Measurements from ENCODE around the gene ACR.

The ACR gene

GRCh38 chr22:50702821-50703725 lies 34.9 kb upstream of the ACR start:
- DNase-seq (ENCODE audit: low read depth, low spot score), result no peak

GRCh38 chr22:50703726-50704509 lies 34.1 kb upstream of the ACR start:
- DNase-seq (ENCODE audit: low read depth, low spot score), result no peak

DNA sequence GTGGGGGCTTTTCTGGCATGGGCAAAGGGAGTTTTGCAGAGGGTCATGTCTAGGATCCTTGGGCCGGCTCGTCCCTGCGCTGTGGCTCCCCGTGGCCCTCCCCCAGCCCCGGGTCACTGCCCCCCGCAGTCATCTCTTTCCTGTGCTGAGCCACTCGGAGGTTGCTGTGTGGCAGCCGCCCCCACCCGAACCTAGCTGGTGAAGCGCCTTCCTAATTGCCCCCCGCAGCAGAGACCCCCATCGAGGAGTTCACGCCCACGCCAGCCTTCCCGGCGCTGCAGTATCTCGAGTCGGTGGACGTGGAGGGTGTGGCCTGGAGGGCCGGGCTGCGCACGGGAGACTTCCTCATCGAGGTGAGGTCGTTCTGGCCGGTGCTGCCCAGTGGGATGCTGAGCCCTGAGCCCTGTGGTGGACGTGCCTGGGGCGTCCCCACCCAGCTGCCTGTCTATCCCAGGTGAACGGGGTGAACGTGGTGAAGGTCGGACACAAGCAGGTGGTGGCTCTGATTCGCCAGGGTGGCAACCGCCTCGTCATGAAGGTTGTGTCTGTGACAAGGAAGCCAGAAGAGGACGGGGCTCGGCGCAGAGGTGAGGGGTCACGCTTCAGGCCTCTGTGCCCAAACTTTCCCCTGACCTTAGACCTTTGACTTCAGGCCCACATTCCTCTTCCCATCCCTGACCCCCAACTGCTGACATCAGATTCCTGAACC lies 33.3 kb upstream of the ACR start:
- DNase-seq (ENCODE audit: low read depth, low spot score), result no peak

DNA sequence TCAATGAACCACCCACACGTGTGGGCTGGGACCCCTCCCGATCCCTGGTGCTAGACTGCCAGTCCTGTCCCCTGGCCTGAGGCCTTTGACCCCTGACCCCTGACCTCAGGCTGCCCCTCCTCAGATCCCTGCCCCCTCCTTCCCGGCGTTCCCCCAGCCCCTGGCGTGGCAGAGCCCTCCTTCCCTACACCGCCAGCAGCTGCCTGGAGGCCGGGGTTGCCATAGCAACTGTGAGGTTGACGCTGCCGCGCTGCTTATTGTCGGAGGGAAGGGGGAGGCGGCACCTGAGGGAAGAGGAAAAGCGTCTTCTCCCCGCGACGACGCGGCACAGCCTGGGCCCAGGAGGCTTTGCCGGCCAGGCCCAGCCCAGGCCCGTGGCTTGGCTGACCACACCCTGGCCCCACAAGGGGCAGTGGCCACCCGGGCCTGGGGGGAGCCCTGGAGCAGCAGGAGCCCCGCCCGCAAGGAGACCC lies 32.7 kb upstream of the ACR start:
- no peak for DNase-seq (ENCODE audit: low read depth, low spot score)

DNA sequence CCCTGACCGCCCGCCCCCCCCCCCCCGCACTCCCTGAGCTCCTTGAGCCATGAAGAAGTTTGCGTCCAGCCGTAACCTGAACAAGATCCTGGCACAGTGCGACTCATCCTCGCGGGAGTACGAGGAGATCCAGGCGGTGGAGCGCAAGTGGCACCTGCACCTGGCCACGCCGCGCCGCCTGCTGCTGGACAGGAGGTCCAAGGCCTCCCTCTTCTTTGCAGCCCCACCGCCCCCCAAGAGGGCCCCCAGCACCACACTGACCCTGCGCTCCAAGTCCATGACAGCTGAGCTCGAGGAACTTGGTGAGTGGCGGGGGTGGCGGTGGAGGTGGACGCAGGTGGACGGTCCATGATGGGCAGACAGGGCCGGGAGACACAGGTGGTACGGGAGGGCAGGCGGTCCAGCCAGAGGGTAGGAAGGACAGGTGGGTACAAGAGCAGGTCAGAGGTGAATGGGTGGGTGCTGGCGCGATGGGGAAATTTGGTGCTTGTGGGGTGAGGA lies 32.1 kb upstream of the ACR start:
- no peak for DNase-seq (ENCODE audit: low read depth, low spot score)

DNA sequence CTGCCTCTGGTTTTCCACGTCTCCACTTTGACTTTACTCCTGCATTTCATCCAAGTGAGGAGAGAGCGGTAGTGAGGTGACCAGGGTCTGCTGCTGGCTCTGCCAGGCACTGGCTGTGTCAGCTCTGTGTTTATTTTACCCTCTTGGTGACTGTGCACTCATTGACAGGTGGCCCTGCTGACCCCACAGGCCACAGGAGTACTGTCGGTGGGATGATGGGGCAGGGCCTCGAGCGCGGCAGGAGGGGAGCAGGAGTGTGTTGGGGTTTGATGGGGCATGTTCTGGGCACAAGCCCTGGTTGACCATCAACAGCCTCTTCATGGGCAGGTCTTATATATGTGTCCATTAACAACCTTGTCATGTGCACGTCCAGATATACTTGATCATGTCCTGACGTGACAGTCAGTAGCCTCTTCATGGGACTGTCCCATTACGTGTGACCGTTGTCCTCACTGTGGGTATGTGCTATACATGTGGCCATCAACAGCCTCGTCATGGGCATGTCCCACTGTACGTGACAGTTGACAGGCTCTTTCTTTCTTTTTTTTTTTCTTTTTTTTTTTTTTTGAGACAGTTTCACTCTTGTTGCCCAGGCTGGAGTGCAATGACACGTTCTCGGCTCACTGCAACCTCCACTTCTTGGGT lies 31.4 kb upstream of the ACR start:
- no peak for DNase-seq (ENCODE audit: low read depth, low spot score)

DNA sequence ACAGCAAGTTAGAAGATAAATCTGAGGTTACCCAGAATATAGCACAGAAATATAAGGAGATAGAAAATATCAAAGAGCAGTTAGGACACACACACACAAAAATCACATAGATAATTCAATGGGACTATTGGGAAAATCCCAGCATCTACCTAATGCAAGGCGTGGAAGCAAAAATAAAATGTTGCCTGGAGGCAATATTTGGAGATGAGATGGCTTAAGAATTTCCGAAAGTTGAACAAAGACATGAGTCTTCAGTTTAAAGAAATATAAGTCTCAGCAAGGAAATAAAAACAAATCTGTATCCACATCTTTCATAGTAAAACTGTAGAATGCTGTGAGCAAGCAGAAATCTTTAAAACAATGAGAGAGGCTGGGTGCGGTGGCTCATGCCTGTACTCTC lies 29.5 kb upstream of the ACR start:
- DNase-seq (ENCODE audit: low read depth, low spot score), result no peak

DNA sequence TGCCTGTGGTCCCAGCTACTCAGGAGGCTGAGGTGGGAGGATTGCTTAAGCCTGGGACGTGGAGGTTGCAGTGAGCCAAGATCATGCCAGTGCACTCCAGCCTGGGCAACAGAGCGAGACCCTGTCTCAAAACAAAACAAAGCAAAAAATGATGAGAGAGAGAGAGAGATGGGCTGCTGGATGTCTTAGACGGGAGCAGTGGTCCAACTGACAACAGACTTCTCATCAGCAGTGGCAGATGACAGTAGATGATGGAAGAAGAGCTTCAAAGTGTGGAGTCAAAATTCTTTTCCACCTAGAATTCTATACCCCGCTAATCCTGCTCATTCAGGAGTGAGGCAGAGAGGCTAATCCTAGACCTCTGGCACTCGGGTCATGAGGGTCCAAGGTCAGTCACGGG lies 29.0 kb upstream of the ACR start:
- no peak for DNase-seq (ENCODE audit: low read depth, low spot score)

GRCh38 chr22:50710221-50710620 lies 27.8 kb upstream of the ACR start:
- no peak for DNase-seq (ENCODE audit: low read depth, low spot score)

- DNase-seq (ENCODE audit: low read depth, low spot score), result no peak
These were observed 27.1 kb upstream of the ACR start for GRCh38 chr22:50710886-50711285.

DNA sequence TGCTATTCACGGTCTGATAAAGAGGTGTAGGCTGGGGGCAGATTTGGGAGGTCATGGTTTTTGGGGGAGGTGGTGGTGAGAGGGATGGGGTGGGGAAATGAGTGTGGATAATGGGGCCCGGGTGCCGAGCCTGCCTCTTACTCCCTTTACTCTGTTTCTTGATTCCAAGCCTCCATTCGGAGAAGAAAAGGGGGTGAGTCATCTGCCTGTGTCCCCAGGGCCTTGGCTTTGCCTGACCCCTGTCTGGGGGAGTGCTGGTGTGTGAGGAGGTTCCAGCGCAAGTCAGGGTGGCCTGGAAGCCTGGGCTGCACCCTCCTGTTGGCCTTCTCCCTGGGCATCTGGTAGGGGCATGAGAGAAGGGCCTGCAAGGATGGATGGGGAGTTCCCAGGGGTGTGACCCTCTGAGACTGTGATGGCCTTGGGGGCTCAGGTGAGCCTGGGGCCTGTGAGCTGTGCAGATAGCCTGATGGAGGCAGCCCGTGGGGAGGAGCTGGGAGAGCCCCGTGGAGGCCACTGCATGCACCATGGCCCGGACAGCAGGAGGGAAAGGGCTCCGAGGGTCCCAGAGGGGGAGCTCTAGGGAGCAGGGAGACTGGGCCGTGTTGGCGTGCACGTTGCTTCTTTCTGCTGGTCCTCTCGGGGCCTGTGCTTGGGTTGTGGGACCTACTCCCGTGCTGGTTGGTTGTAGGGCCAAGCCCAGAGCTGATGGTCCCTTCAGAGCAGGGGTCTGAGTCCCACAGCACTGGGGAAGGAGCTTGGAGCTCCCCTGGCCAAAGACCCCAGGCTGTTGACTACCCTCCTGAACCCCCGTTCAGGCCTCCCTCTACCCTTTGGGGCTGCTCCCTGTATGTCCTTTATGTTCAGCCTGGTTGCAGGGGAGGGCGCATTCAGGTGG lies 26.3 kb upstream of the ACR start:
- no peak for DNase-seq (ENCODE audit: low read depth, low spot score)

GRCh38 chr22:50712341-50713007 lies 25.5 kb upstream of the ACR start:
- no peak for DNase-seq (ENCODE audit: low read depth, low spot score)

DNA sequence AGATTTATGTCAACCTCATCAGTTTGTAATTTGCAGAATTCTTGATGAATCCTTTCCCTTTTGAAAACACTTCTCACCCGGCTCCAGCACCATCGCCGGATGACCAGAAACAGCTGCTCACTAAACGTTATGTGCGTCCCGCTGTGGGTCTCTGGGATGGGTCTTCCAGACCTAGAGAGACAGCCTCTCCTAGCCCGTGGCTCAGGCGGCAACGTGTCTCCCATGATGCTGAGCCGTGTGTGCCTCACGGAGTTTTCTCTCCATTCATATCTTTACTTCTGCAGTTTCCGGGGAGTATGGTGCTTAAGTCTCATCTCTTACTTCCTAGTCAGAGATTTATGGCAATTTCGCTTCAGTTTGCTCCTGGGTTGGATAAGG lies 25.0 kb upstream of the ACR start:
- no peak for DNase-seq (ENCODE audit: low read depth, low spot score)

GRCh38 chr22:50713571-50714056 lies 24.4 kb upstream of the ACR start:
- DNase-seq (ENCODE audit: low read depth, low spot score), result no peak

GRCh38 chr22:50714150-50714549 lies 23.9 kb upstream of the ACR start:
- no peak for DNase-seq (ENCODE audit: low read depth, low spot score)

GRCh38 chr22:50714631-50715179 lies 23.3 kb upstream of the ACR start:
- DNase-seq (ENCODE audit: low read depth, low spot score), result no peak

- DNase-seq (ENCODE audit: low read depth, low spot score), result no peak
These were observed 22.8 kb upstream of the ACR start for GRCh38 chr22:50715250-50715649.

DNA sequence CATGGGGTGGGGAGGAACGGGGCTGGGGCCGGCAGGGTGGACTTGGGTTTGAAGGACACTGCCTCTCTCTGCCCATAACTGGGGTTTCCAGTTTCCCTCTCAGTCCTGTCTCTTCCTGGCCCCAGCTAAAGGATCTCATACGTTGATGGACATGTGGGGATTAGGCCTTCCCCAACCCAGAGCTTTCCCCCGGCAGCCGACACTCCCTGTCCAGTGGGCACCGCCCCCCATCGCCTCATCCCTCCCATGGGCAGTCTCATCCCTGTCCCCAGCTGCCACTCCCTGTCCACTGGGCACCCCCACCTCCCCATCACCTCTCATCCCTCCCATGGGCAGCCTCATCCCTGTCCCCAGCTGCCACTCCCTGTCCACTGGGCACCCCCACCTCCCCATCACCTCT lies 22.2 kb upstream of the ACR start:
- DNase-seq (ENCODE audit: low read depth, low spot score), result no peak

DNA sequence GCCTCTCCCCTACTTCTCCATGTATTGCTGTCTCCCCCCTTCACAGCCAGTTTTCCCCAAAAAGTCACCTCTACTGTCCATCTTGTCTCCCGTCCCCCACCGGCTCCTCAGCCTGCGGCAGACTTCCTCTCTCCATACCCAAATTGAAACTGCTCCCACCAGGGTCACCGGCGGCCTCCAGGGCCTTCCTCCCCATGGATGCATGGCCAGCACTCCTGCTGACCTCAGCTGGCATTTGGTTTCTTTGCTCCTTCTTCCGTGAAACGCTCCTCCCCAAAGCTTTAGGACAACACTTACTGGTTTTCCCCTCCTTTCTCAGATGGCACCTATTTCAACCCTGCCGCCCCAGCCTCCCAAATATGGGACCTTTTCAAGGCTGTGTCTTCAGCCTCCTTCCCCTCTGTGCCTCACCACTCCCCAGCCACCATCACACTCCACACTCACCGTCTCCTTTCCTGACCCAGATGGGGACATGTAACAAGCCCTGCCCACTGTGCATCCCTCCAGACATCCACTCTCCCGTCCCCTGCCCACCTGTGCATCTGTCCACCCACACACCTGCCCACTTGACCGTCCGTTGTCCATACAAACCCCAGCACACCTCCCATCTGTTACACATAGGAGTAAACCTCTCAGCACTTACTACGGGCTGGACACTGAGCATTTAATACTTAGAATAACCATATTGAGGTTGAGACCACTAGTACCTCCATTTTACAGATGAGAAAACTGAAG lies 21.5 kb upstream of the ACR start:
- DNase-seq (ENCODE audit: low read depth, low spot score), result no peak
